NCI-H2227 (cell line): ENCODE results near the gene MAML2.

Experiments used
- DNase-seq: peaks from one replicate; lab custom pipeline; 2025; ENCODE audit not compliant: unreplicated experiment; lab: John Stamatoyannopoulos, UW

The MAML2 gene

GRCh38 chr11:96242971-96243647 is 99.9 kb downstream of the MAML2 start:
- peak; percentile 92 for DNase-seq

GRCh38 chr11:96242191-96242847 is 100.7 kb downstream of the MAML2 start:
- no peak for DNase-seq

DNA sequence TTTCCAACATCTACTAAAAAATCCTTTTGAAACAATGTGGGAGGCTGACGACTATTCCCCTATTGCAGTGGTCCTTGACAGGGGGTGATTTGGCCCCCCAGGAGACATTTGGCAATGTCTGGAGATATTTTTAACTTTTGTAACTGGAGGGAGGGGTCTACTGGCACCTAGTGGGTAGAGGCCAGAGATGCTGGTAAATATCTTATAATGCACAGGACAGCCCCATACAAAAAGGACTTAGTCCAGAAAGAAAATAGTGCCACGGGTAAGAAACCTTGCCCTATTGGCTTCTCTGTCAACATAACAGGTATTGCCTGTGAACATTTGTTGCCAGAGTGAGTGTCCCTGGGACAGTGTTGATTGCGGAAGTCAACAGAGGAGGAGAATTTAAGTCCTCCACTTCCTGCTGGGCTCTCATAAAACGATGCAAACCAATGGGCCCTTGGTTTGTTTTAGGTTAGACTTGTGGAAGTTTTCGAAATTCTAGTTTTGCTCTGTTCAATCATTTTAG is 101.6 kb downstream of the MAML2 start:
- no peak for DNase-seq

DNA sequence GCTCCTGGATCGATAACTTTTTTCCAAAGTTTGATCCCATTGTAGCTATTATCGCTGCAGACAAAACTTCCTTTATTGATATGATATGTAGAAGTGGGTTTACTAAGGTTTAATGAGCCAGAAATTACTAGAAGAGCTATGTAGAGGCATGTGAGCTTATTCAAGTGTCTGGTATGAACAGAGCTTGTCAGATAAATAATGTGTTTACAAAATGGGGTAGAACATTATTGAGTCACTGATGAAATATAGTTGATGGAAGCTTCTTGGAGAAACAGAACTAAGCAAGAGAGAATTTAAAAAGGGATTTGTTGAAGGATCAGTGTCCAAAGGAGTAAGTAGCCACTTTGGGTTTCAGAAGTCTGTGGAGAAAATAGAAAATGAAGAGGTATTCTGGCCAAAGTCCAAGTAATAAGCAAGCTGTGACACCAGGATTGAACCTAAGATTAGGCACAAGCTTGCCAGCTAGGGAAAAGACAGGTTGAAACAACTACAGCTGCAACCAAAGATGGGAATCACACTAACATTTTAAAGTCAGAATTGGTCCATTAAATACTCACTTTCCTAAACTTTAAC is 104.3 kb downstream of the MAML2 start:
- no peak for DNase-seq

DNA sequence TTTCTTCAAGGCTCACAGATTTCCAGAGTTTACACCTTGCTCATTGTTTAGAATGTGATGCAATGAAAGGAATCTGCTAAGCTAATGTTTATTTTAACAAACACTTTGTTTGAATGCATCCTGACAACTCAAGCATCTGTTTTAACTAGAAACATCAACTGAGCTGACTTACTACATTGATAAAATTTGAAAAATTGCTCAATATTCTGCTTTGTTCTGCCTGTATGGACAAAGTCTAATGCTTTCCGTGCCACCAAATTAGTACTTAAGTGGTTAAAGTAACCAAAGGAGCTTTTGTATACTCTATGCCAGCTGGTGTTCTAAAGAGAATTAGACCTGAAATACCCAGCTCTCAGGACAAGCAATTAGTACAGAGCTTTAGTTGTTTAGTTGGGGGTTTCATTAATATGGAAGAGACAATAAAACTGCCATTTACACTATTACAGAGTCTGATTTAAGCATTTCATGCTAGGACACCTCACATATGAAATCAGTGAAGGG is 105.2 kb downstream of the MAML2 start:
- DNase-seq, result no peak

GRCh38 chr11:96235751-96236150 is 107.2 kb downstream of the MAML2 start:
- DNase-seq, result no peak

GRCh38 chr11:96234866-96235441 is 108.0 kb downstream of the MAML2 start:
- no peak for DNase-seq

DNA sequence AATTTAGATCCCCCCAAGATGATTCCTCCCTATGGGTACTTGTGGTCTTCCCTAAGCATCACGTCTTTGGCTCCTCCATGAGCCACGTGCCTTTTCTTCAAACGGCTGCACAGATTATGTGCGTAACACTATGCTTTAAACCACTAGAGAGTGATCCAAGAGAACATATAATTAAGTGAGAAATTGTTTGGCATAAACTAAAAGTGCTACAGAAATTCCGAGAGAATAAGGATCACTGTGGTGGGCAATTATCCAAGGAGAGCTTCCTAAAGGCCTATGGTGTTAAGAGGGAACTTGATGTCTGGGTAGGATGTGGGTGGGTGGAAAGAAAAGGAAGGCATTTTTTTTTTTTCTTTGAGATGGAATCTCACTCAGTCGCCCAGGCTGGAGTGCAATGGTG is 110.9 kb downstream of the MAML2 start:
- peak; percentile 47 for DNase-seq

GRCh38 chr11:96230686-96231085 is 112.3 kb downstream of the MAML2 start:
- DNase-seq, result no peak

DNA sequence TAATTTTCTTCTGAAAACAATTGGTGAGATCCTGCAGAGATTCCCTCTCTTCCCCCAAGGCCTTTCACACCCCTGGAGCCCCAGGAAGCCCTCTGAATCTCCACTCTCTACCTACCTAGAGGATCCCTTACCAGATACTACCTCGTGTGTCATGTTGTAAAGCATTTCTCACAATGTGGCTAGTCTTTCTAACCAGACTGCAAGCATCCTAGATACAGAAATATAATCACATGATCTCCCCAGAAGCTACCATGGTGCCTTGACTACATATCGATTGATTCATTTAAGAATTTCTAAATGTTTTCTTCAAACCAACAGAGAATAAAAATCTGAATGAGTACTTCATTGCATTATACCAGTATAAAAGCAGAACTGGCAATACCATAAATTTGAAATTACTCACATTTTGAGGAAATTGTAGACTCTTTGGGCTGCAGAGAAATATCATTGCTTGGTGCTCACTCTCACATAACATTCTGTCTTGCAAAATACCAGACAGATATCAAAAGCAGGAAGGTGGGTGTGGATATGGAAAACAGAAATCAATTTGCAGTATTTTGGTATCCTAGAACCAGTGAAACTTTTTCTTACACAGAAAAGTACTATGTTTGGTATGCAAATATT is 113.5 kb downstream of the MAML2 start:
- DNase-seq, result no peak

DNA sequence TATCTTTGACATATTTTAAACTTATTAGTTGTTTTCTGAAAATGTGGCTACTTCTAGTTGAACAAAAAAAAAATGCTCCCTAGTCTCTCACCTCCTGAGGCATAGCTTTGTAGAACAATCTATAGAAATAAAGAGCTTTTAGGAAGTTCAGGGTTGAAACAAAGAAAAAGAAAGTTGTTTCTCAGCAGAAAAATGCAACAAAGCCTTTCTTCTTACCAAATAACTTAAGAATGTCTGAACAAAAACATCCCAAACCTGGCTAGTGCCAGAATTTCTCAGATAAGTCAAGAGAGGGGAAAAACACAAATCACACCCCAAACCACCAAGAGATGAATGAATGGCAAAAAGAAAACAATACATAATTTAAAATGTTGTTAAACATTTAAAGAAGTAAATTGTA is 114.1 kb downstream of the MAML2 start:
- DNase-seq, result no peak

- DNase-seq, result no peak
Measured at GRCh38 chr11:96228473-96228891, 114.5 kb downstream of the MAML2 start.

DNA sequence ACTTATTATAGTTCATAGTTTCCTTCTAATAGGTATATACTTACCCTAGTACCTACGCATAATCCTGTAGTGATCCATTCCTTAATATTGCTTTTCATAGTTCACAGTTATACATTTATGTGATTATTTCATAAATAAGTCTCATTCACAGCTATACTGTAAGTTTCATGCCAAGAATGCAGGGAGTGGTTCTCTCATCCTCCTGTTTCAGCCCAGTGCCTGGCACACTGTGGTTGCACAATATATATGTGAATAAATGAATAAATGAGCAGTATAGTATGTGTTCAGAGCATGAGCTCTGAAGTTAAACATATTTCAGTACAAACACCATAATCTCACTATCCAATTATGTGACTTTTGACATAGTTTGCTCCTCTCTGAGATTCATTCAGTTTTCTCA is 115.8 kb downstream of the MAML2 start:
- no peak for DNase-seq

DNA sequence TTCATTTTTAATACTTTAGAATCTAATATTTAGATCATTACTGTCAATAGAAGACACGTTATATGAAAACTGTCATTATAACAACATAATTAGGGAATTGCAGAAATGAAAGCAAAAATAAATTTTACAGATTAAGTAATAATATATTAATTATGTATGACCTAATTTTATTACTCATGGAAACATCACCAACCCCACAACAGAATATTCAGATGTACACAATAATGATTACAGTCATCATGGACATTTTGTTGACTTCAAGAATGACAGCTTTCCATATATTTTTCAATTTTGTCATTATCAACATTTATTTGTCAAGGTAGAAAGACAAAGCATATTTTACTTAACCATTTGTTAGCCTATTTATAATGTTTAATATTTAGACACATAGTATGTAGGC is 119.9 kb downstream of the MAML2 start:
- DNase-seq, result no peak

DNA sequence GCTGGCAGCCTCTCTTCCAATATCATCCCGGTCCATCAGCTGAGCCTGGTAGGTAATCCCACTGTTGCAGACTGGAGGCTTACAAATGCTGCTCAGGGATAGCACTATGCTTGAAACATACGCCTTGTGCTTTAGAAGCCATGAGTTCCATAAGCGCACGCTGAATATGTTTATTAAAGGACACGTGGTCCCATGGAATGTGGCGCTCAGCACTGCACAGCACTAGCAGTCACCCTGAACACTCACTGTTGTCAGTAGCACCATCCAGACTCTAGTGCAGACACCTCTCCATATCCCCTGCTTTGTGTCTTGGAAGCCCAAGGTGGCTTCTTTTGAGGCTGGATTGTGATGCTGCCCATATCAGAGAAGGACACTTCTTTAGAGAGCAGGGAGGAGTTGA is 120.9 kb downstream of the MAML2 start:
- DNase-seq, result peak; percentile 18

DNA sequence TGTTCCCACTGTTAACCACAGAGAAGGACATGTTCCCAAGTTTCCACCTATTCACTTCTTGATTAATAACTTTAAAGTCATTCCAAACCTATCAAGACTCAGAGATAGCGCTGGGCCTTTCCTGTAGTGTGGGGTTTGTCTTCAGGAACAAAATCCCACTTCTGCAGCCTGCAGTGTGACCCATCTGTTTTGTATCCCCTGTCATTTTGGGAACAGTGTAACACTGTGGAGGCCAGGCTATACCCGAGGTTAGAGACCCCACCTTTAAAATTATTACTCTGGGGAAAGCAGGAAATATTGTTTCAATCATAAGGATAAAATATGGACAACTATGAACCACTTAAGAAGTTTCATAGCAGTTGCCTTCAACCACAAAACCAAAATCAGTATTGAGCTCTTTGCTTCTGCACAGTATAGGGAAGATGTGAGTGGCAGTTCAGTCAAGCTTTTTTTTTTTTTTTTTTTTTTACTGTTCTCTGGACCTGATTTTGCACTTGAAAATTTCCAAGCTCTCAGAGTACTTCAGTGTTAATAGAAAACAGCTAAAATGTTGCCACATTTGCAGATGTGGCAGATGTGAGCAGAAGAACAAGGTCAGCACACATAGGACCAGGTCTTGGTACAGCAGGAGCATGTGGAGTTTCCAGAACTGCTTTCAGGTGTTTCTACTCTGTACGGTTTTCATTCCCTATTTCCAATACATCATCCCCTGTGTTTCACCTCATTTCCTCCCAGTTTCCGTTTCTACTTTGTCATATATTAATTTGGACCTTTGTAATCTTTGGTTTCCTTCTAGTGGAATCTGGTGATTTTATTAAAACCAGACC is 121.5 kb downstream of the MAML2 start:
- no peak for DNase-seq

- DNase-seq, result no peak
Measured at GRCh38 chr11:96219981-96220623, 122.9 kb downstream of the MAML2 start.

- DNase-seq, result no peak
Measured at GRCh38 chr11:96218901-96219300, 124.1 kb downstream of the MAML2 start.

DNA sequence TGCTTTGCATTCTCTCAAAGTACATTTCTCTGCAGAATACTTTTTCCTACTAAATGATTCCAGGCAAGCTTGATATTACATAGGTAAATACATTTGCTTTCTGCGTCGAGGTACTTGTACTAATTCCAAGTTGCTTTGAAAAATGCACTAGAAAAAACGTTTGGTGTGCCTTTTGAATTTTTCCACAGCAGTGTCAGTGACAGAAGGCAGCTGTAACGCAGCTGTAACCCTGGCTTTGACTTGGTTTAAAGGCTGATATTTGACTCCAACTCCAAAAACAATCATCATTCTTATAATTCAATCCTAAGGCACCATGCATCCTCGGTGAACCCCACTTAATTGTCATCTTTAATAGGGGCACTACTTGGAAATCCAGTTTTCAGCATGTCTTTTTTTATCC is 125.0 kb downstream of the MAML2 start:
- no peak for DNase-seq

DNA sequence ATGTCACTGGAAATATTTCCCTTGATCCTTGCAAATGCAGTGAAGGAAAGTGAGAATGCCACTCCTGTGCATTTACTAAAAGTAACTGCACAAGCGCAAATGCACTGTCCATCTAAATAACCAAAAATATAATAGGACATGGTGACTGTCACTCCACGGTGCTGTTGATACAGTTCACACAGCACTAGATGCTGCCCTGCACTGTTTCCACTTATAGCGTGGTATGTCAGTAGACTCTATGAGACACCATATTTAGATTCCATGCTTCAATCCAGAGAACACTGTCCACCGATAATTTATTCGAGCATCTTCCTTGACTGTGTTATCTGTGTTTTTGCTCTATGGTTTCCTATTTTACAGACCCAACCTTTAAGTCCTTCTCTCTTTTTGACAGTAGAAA is 125.8 kb downstream of the MAML2 start:
- no peak for DNase-seq
